ENCODE results near the gene HOXA5.

The HOXA5 gene

GRCh38 chr7:27139334-27140125, 4.0 kb downstream of the HOXA5 start (continued):
- TF ChIP-seq TSHZ1 (tag by site-specific recombination; IDR thresholded peaks at IDR 0.05; ENCODE audit: borderline replicate concordance) (no peak), ZFP37 (tag by site-specific recombination; IDR thresholded peaks at IDR 0.05) (0 out of 2 replicates have a peak, but pooled peaks have one; percentile 13), HIC1 (tag by site-specific recombination; IDR thresholded peaks at IDR 0.05) (0 out of 2 replicates have a peak, but pooled peaks have one; percentile 12), ZBTB10 (tag by site-specific recombination; IDR thresholded peaks at IDR 0.05) (peak; percentile 51; the same call in 1 of the 2 replicates), ZNF366 (tag by site-specific recombination; conservative IDR thresholded peaks at IDR 0.05) (peak; percentile 66), GLIS2 (tag by site-specific recombination; IDR thresholded peaks at IDR 0.05) (peak; percentile 70), ZNF785 (tag by site-specific recombination; IDR thresholded peaks at IDR 0.05) (no peak), ZBTB26 (tag by site-specific recombination; optimal IDR thresholded peaks at IDR 0.05) (peak; percentile 48), PRDM10 (tag by site-specific recombination; IDR thresholded peaks at IDR 0.05) (peak; percentile 49), ZNF394 (tag by site-specific recombination; IDR thresholded peaks at IDR 0.05; ENCODE audit: borderline replicate concordance) (0 out of 2 replicates have a peak, but pooled peaks have one; percentile 36), ZNF544 (tag by site-specific recombination; IDR thresholded peaks at IDR 0.05) (no peak), ZNF596 (tag by site-specific recombination; IDR thresholded peaks at IDR 0.05) (peak; percentile 98), ZNF837 (tag by site-specific recombination; IDR thresholded peaks at IDR 0.05) (no peak), PRDM1 (tag by site-specific recombination; IDR thresholded peaks at IDR 0.05) (peak; percentile 87), ZNF423 (tag by site-specific recombination; IDR thresholded peaks at IDR 0.05) (peak; percentile 56; the same call in 1 of the 2 replicates), SP2 (tag by site-specific recombination; IDR thresholded peaks at IDR 0.05) (peak; percentile 10; the same call in 1 of the 2 replicates), PATZ1 (tag by site-specific recombination; IDR thresholded peaks at IDR 0.05) (peak; percentile 89), ZBTB17 (tag by site-specific recombination; IDR thresholded peaks at IDR 0.05) (peak; percentile 56; the same call in 1 of the 2 replicates), ZBTB8A (tag by site-specific recombination; IDR thresholded peaks at IDR 0.05) (peak; percentile 60), ZNF335 (tag by site-specific recombination; conservative IDR thresholded peaks at IDR 0.05) (peak; percentile 15; the same call in 1 of the 2 replicates)
